Mucosa of descending colon (tissue), 3 donors: Measurements from ENCODE around the gene CNOT11. TPM values are rescaled to one million over a fixed set of nuclear protein-coding genes. Genes with fewer than 3 reads are reported as not detected.

Source experiments
- ATAC-seq: fragments of 200-7000 bp; cut with Tn5 transposase; one replicate; pipeline ENCODE4 v1.9.1; 2020; ENCODE audit warnings: mild to moderate bottlenecking, moderate library complexity
- DNase-seq, 3 donors: peaks; one replicate each; pipeline ENCODE4 v3.0.0-alpha.2; 2020
- H3K36me3 ChIP-seq: fragments of 200-600 bp; one replicate; pipeline ENCODE4 v1.8.0; 2021; ENCODE audit warnings: low read depth, mild to moderate bottlenecking
- H3K4me1 ChIP-seq: fragments of 200-600 bp; one replicate; pipeline ENCODE4 v1.8.0; 2021; ENCODE audit warnings: low read depth, mild to moderate bottlenecking
- H3K4me3 ChIP-seq: fragments of 200-600 bp; one replicate; pipeline ENCODE4 v1.8.0; 2021; ENCODE audit warnings: mild to moderate bottlenecking
- H3K9me3 ChIP-seq: fragments of 200-600 bp; one replicate; pipeline ENCODE4 v1.8.0; 2021; ENCODE audit warnings: mild to moderate bottlenecking
- CTCF ChIP-seq: fragments of 200-600 bp; IDR thresholded peaks from one replicate; pipeline ENCODE4 v1.8.0; 2022; ENCODE audit warnings: antibody characterized with exemption, mild to moderate bottlenecking
- intact Hi-C, 2 donors: fragments of 100-400 bp; cut with DNase I in 1 of 2; cut with micrococcal nuclease in 1 of 2; formaldehyde crosslinking; loops; one replicate each; pipeline versions ENCODE4 v1.11.0 to v1.11.1; 2022; cut with DNase I, micrococcal nuclease
- total RNA-seq, 3 donors: library from RNA; stranded (reverse); fragmentation: NEBNext Ultra II Directional in 2 of 3; extraction: Animal tissue kit (Norgen Biotek cat#: 25700) in 2 of 3; gene quantifications; one replicate each; pipeline versions ENCODE4 v1.2.1 to v1.2.4, GENCODE V29; 2021 to 2023
- donor health status: DM: no; HTN: no; CAD: no; lungs with moderate emphysema.
- donor health status: DM: no; HTN: no; CAD: no.
- donor health status: DM: no; HTN: yes; CAD: no.

CNOT11 gene
- total RNA-seq, 3 donors from 2014 or later = 39.3 to 56.7 (median 54.4) TPM

- no peaks in the 10 kb centered on the region for H3K4me1 ChIP-seq
- no peaks in the 10 kb centered on the region for H3K36me3 ChIP-seq
- ATAC-seq = no peak
Observed at GRCh38 chr2:101296371-101296770, 43.7 kb downstream of the CNOT11 start.

GRCh38 chr2:101297383-101297782 is 44.7 kb downstream of the CNOT11 start:
- intact Hi-C loops = no loop called here
- no peak for ATAC-seq
- Histone ChIP-seq H3K36me3 (no peaks in the 10 kb centered on the region), H3K4me3 (no peak overlapping the region), H3K4me1 (no peaks in the 10 kb centered on the region), H3K9me3 (no peaks in the 10 kb centered on the region)
- no peak for DNase-seq
- TF ChIP-seq CTCF = no peak

More at GRCh38 chr2:101296371-101296770, 43.7 kb downstream of the CNOT11 start:
- no peak for TF ChIP-seq CTCF
- Histone ChIP-seq H3K9me3 (no peaks in the 10 kb centered on the region), H3K4me3 (no peak overlapping the region)
- intact Hi-C loops = no loop called here
- DNase-seq = no peak

GRCh38 chr2:101299604-101300003 is 46.9 kb downstream of the CNOT11 start:
- TF ChIP-seq CTCF = no peak
- no peaks in the 10 kb centered on the region for H3K36me3 ChIP-seq
- H3K4me3 ChIP-seq = no peak overlapping the region
- no peaks in the 10 kb centered on the region for H3K9me3 ChIP-seq
- peaks cover 3% of the 10 kb centered on the region for H3K4me1 ChIP-seq
- intact Hi-C loops = no loop called here
- ATAC-seq = no peak
- no peak for DNase-seq

GRCh38 chr2:101300164-101300563 is 47.5 kb downstream of the CNOT11 start:
- DNase-seq (no peak), ATAC-seq (no peak)
- TF ChIP-seq CTCF = no peak
- no peak overlapping the region for H3K4me3 ChIP-seq
- intact Hi-C loops = no loop called here
- H3K9me3 ChIP-seq = no peaks in the 10 kb centered on the region
- H3K4me1 ChIP-seq = peaks cover 6% of the 10 kb centered on the region
- no peaks in the 10 kb centered on the region for H3K36me3 ChIP-seq

GRCh38 chr2:101300836-101301235 is 48.1 kb downstream of the CNOT11 start:
- DNase-seq (no peak), ATAC-seq (no peak)
- Histone ChIP-seq H3K4me1 (peaks cover 11% of the 10 kb centered on the region), H3K9me3 (no peaks in the 10 kb centered on the region), H3K4me3 (no peak overlapping the region), H3K36me3 (no peaks in the 10 kb centered on the region)
- intact Hi-C loops = no loop called here
- no peak for TF ChIP-seq CTCF

GRCh38 chr2:101302016-101302415 is 49.3 kb downstream of the CNOT11 start:
- intact Hi-C loops = no loop called here
- Histone ChIP-seq H3K4me1 (peaks cover 19% of the 10 kb centered on the region), H3K4me3 (no peak overlapping the region), H3K36me3 (no peaks in the 10 kb centered on the region), H3K9me3 (no peaks in the 10 kb centered on the region)
- no peak for ATAC-seq
- no peak for TF ChIP-seq CTCF
- DNase-seq = no peak
